Sigmoid colon (tissue), 7 donors: ENCODE measurements around the gene CAVIN3. TPM values are rescaled to one million over a fixed set of nuclear protein-coding genes. Genes with fewer than 3 reads are reported as not detected.

Experiments used
- DNase-seq: peaks from one replicate; pipeline ENCODE4 v3.0.0-alpha.2; 2019
- H3K27ac ChIP-seq, 4 donors: fragments of 200-600 bp; sonication (generic); one replicate each; pipeline ENCODE4 v1.5.1; 2016 to 2019; ENCODE audit warnings: mild to moderate bottlenecking in 1 of 4
- H3K27me3 ChIP-seq, 3 donors: fragments of 200-600 bp; sonication (generic); one replicate each; pipeline ENCODE4 v1.5.1; 2019; ENCODE audit warnings: mild to moderate bottlenecking in 1 of 3
- H3K36me3 ChIP-seq, 4 donors: fragments of 200-600 bp; sonication (generic); one replicate each; pipeline ENCODE4 v1.5.1; 2016 to 2019
- H3K4me1 ChIP-seq, 4 donors: fragments of 200-600 bp; sonication (generic); one replicate each; pipeline ENCODE4 v1.5.1; 2017 to 2019
- H3K4me3 ChIP-seq, 4 donors: fragments of 200-600 bp; sonication (generic); one replicate each; pipeline ENCODE4 v1.5.1; 2017 to 2019; ENCODE audit warnings: mild to moderate bottlenecking in 2 of 4, moderate library complexity in 1 of 4
- H3K9me3 ChIP-seq, 4 donors: fragments of 200-600 bp in 3 of 4; sonication (generic) in 3 of 4; one replicate each; pipeline versions ENCODE4 v1.5.1 to v1.6.1; 2013 to 2019
- CTCF ChIP-seq, 4 experiments: fragments of 450-650 bp in 3 of 4; fragments of 200-600 bp in 1 of 4; IDR thresholded peaks; one replicate each; pipeline ENCODE4 v1.5.1; 2016 to 2019; ENCODE audit warnings: antibody characterized with exemption in 4 of 4, mild to moderate bottlenecking in 3 of 4, moderate library complexity in 2 of 4
- EP300 ChIP-seq, 4 donors: sonication (generic); formaldehyde crosslinking; IDR thresholded peaks; one replicate each; pipeline ENCODE4 v1.6.1; 2017; ENCODE audit warnings: antibody characterized with exemption in 4 of 4
- POLR2A ChIP-seq, 2 donors: fragments of 450-650 bp; IDR thresholded peaks; one replicate each; pipeline ENCODE4 v1.6.1; 2016; ENCODE audit warnings: antibody characterized with exemption in 2 of 2, mild to moderate bottlenecking in 2 of 2, moderate library complexity in 2 of 2
- POLR2AphosphoS5 ChIP-seq, 4 donors: sonication (generic); formaldehyde crosslinking; IDR thresholded peaks; one replicate each; pipeline ENCODE4 v1.6.1; 2017; ENCODE audit warnings: antibody characterized with exemption in 4 of 4
- WGBS, 2 donors: extraction: QIAGEN DNeasy Blood & Tissue Kit; methylation state at CpG; one replicate each; pipeline ENCODE4 v1.1.7; 2013; 5-methylcytosine and 5-hydroxymethylcytosine counted together
- intact Hi-C: fragments of 100-400 bp; cut with DNase I; formaldehyde crosslinking; loops from one replicate; pipeline ENCODE4 v1.15.1; 2023
- polyA plus RNA-seq, 3 donors: library from polyadenylated mRNA; stranded (reverse); fragments of 200-250 nt; gene quantifications; one replicate each; pipeline ENCODE4 v1.2.3, GENCODE V29; 2013
- total RNA-seq, 4 donors: library from RNA; depleted of rRNA; stranded (reverse); fragments of >200 nt; gene quantifications; one replicate each; pipeline ENCODE4 v1.1.0, GENCODE V29; 2016
- donor health status: healthy with polysubstance abuse.
- donor health status: Bipolar disorder and iron deficiency.
- donor health status: healthy.

Gene CAVIN3
- total and polyA plus RNA-seq, 7 donors: 6.9 to 294 (median 113) TPM

DNA sequence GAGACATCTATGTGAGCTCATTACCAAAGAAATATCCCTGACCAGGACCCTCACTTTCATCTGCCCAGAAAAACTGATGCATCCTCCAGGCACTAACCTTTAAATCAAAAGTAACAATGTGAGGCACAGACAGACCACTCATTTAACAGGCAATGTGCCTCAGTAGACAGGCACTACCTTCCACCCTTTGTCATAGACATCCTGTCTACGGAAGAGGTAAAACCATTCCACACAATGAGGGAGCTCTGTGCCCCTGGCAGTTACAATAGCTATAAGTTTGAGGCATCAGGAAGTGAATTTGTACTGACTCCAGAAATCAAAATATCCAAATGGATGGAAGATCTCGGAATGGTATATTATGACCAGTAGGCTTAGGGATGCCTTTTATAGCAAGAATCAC is 6.7 kb upstream of the CAVIN3 start:
- H3K4me1 ChIP-seq: peaks cover 0 to 11% (median 7%) of the 10 kb centered on the region in 4 donors
- H3K4me3 ChIP-seq: no peak overlapping the region
- no peaks in the 10 kb centered on the region for H3K9me3 ChIP-seq
- TF ChIP-seq POLR2A (IDR thresholded peaks at IDR 0.05) (no peak), POLR2AphosphoS5 (IDR thresholded peaks at IDR 0.05) (no peak), CTCF (IDR thresholded peaks at IDR 0.05) (no peak), EP300 (IDR thresholded peaks at IDR 0.05) (no peak)
- intact Hi-C loops: no loop called here
- 74 to 90% methylated on average over 2 of the region's 2 CpGs for WGBS, 2 donors
- H3K27ac ChIP-seq: no peak overlapping the region
- no peaks in the 10 kb centered on the region for H3K27me3 ChIP-seq
- DNase-seq: no peak
- peaks cover 0 to 43% (median 2%) of the 10 kb centered on the region in 4 donors for H3K36me3 ChIP-seq

DNA sequence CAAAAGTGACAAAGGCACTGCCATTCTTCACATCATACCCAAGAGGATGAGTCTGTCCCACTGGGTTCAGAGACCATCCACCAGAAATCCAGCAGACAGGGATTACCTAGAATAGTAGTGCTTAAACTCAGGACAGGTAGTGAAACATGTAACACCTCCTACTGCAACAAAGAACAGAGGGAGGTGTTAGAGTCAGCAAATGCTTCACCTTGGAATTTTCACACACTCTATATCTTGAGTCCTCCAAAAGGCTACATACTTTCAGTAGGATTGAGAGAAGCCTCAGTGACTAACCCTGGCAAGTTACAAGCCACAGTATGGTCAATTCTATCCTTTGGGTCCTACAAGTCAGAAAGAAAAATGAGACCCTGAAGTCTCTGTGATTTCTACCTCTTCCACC is 6.0 kb upstream of the CAVIN3 start:
- H3K4me1 ChIP-seq: peaks cover 0 to 17% (median 14%) of the 10 kb centered on the region in 4 donors
- H3K4me3 ChIP-seq: no peak overlapping the region
- TF ChIP-seq CTCF (IDR thresholded peaks at IDR 0.05) (no peak), POLR2AphosphoS5 (IDR thresholded peaks at IDR 0.05) (no peak), EP300 (IDR thresholded peaks at IDR 0.05) (no peak), POLR2A (IDR thresholded peaks at IDR 0.05) (no peak)
- no peaks in the 10 kb centered on the region for H3K9me3 ChIP-seq
- H3K36me3 ChIP-seq: peaks cover 0 to 36% (median 2%) of the 10 kb centered on the region in 4 donors
- no peaks in the 10 kb centered on the region for H3K27me3 ChIP-seq
- intact Hi-C loops: no loop called here
- no peak overlapping the region for H3K27ac ChIP-seq
- no peak for DNase-seq

- DNase-seq: no peak
- Histone ChIP-seq H3K4me1 (peaks cover 0 to 33% (median 28%) of the 10 kb centered on the region in 4 donors), H3K4me3 (no peak overlapping the region), H3K27me3 (no peaks in the 10 kb centered on the region), H3K9me3 (no peaks in the 10 kb centered on the region), H3K27ac (peak overlapping the region in 1 of 4 donors; percentile 99), H3K36me3 (peaks cover 0 to 24% (median 0%) of the 10 kb centered on the region in 4 donors)
- TF ChIP-seq EP300 (IDR thresholded peaks at IDR 0.05) (no peak), POLR2AphosphoS5 (IDR thresholded peaks at IDR 0.05) (no peak), POLR2A (IDR thresholded peaks at IDR 0.05) (no peak), CTCF (IDR thresholded peaks at IDR 0.05) (no peak)
- intact Hi-C loops: loop anchor here (5.0 kb wide), 1 partner anchor 636 kb away; the partner anchor contains the start of genes TRIM22 and TRIM5
- 31 to 52% methylated on average over 1 of the region's 1 CpG for WGBS, 2 donors
These were observed 3.1 kb upstream of the CAVIN3 start for GRCh38 chr11:6323291-6323905.

- H3K36me3 ChIP-seq: peaks cover 0 to 17% (median 0%) of the 10 kb centered on the region in 4 donors
- H3K4me3 ChIP-seq: no peak overlapping the region
- no peaks in the 10 kb centered on the region for H3K9me3 ChIP-seq
- WGBS, 2 donors: 72 to 83% methylated on average over 2 of the region's 2 CpGs
- H3K4me1 ChIP-seq: peaks cover 0 to 44% (median 37%) of the 10 kb centered on the region in 4 donors
- intact Hi-C loops: loop anchor here (5.0 kb wide), 1 partner anchor 635 kb away; the partner anchor contains the start of genes TRIM22 and TRIM5
- DNase-seq: no peak
- TF ChIP-seq POLR2AphosphoS5 (IDR thresholded peaks at IDR 0.05) (no peak), CTCF (IDR thresholded peaks at IDR 0.05) (no peak), POLR2A (IDR thresholded peaks at IDR 0.05) (no peak), EP300 (IDR thresholded peaks at IDR 0.05) (no peak)
- H3K27ac ChIP-seq: peak overlapping the region; percentile 95 to 99 (median 99)
- no peaks in the 10 kb centered on the region for H3K27me3 ChIP-seq
These were observed 1.7 kb upstream of the CAVIN3 start for GRCh38 chr11:6321961-6322362.
